Measurements from ENCODE around the gene RHBDD1.

Gene RHBDD1

GRCh38 chr2:226835796-226836547 is at the start of gene RHBDD1:
TSS of gene RHBDD1 (plus strand) at chr2:226836054. CDS start at chr2:226864694, 28,640 bp downstream.
- DNase-seq (ENCODE audit: low spot score), result peak; percentile 95

DNA sequence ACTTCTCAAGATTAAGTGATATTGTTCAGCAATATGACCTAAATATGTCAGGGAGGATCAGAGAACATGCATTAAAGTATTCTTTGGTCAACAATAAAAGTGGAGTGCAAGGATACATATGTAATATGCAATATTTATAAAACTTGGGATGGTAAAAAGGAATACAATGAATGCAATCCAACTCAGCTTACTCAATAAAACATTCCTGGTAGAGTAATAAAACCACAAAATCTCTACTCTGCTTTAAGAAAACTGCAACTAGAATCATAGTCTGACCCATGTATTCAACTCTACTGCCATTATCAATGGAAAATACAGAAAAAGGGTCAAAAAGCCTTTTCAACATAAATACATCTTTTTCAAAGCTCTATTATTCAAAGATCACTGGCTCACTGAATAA is 47.8 kb upstream of the RHBDD1 start:
- DNase-seq (ENCODE audit: low spot score), result no peak

DNA sequence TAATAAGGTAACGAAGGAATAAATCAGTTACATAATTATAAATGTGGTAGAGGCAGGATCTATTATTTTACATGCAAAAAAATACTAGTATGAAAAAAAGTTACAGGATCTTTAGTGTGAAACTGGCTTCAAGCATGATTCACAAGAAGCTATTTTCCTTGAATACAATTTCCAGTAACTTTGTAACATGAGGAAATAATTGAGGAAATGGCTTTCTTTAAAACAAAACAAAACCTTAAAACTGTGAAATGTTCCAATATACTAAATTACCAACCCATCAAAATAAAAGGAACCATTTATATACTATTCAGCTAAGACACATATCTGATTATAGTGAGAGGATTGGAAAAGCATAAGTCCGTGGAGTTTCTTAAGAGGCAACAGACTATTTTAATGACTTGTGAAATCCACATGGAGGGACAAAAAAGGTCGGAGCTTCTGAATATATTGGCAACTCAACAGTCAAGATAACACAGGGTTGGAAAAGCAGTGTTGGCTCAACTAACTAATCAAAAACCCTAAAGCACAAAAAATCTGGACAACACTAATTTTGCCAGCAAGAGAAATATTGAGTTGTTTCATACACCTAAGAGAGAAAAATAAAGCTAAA is 46.9 kb upstream of the RHBDD1 start:
- no peak for DNase-seq (ENCODE audit: low spot score)

- DNase-seq (ENCODE audit: low spot score), result no peak
These were observed 45.8 kb upstream of the RHBDD1 start for GRCh38 chr2:226790011-226790410.

- DNase-seq (ENCODE audit: low spot score), result no peak
These were observed 45.4 kb upstream of the RHBDD1 start for GRCh38 chr2:226790431-226790830.

GRCh38 chr2:226791056-226791486 is 44.8 kb upstream of the RHBDD1 start:
- peak; percentile 48 for DNase-seq (ENCODE audit: low spot score)

DNA sequence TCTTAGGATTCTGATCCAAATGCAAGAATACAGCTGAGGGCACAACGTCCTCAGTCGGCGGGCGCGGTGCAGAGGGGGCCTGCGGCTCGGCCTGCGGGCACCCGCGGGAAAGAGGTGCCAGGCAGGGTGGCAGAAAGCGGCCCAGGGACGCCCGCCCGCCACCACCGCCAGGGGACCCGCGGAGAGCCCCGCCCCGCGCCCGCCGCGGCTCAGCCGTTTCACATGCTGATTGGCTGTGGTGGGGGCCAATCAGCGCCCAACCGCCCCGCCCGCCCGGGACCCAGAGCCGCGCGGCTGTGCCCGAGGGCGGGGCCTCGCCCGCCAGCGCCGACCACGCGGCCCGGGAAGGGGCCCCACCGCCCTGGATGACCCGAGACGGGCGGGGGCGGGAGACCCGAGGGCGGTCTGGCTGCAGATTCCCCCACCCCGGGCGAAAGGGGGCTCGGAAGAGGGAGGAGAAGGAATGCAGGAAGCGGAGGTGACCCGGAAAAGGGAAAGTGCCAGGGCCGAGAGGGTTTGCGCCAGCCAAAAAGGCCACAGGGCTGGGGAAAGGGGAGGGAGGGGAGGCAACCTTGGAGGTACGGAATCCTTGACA is 44.3 kb upstream of the RHBDD1 start:
- peak; percentile 90 for DNase-seq (ENCODE audit: low spot score)

GRCh38 chr2:226792155-226792881 is 43.5 kb upstream of the RHBDD1 start:
- no peak for DNase-seq (ENCODE audit: low spot score)

- DNase-seq (ENCODE audit: low spot score), result no peak
These were observed 42.2 kb upstream of the RHBDD1 start for GRCh38 chr2:226793646-226794045.

- DNase-seq (ENCODE audit: low spot score), result no peak
These were observed 41.6 kb upstream of the RHBDD1 start for GRCh38 chr2:226794196-226794661.

DNA sequence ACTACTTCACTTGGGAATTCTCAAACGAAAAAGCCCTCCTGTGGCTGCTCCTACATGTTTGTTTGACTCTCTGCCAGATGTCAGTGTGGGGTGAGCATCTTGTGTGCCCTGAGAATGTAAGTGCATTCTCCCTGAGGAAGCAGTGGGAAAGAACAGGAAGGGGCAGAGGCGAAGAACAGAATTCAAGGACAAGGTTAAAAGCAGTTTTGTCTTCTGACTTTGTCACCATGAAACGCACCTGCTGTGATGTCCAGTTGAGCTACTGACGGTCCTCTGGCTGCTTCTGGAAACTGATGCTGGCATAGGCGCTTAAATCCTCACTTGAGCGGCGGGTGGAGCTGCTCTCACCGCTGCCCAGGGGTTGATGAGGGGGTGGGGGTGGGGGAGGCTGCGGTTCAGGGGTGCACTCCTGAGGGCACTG is 41.1 kb upstream of the RHBDD1 start:
- no peak for DNase-seq (ENCODE audit: low spot score)

GRCh38 chr2:226795281-226796011 is 40.4 kb upstream of the RHBDD1 start:
- DNase-seq (ENCODE audit: low spot score), result no peak

DNA sequence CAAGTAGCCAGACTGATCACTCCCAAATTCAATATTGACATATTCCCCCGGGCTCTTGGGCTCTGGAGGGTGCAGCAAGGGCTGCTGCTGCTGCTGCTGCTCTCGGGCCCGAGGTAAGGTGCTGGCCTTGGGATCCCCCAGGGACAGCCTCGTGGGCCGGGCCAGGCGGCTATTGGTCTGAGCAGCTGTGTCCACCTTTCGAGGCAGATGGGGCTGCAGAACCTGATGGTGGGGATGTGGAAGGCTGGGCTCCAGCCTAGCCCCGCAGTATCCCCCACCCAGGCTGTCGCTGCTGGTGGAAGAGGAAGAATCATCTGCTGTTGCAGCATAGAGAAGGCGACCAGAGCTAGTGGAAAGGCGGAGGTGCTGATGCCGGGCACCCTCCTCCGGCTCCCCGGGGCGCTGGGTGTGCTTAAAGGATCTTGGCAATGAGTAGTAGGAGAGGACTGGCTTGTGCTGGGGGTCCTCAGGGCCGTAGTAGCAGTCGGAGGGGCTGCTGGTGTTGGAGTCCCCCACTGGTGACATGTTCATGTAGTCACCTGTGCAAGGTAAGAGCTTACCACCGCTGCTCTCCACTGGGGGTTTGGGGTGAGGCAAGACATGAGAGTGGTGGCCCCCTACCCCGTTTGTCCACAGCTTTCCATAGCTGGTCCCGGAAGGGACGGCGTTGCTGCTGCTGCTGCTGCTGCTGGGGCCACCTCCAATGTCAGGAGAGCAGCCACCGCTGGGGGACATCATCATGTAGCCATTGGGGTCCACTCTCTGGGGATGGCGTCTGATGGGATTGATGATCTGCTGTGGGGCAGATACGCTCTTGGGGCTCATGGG is 39.6 kb upstream of the RHBDD1 start:
- no peak for DNase-seq (ENCODE audit: low spot score)

GRCh38 chr2:226796840-226797288 is 39.0 kb upstream of the RHBDD1 start:
- no peak for DNase-seq (ENCODE audit: low spot score)

GRCh38 chr2:226797289-226797988 is 38.4 kb upstream of the RHBDD1 start:
- no peak for DNase-seq (ENCODE audit: low spot score)

DNA sequence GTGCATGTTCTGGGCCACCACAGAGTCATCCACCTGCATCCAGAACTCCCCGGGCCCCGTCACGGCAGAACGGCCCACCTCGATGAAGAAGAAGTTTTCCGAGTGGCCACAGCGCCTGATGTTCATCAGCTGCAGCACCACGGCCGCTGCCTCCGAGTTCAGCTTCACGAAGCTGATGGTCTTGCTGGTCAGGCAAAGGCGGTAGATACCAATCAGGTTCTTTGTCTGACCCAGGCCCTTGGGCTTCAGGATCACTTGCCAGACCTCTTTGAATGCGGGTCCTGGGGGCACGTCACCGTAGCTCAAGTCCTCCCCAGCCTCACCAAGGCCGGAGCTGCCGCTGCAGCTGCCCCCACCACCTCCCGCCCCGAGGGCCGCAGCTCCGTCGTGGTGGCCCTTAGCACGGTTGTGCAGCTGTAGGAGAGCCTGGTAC is 37.8 kb upstream of the RHBDD1 start:
- no peak for DNase-seq (ENCODE audit: low spot score)

- peak; percentile 36 for DNase-seq (ENCODE audit: low spot score)
These were observed 37.2 kb upstream of the RHBDD1 start for GRCh38 chr2:226798422-226799210.

DNA sequence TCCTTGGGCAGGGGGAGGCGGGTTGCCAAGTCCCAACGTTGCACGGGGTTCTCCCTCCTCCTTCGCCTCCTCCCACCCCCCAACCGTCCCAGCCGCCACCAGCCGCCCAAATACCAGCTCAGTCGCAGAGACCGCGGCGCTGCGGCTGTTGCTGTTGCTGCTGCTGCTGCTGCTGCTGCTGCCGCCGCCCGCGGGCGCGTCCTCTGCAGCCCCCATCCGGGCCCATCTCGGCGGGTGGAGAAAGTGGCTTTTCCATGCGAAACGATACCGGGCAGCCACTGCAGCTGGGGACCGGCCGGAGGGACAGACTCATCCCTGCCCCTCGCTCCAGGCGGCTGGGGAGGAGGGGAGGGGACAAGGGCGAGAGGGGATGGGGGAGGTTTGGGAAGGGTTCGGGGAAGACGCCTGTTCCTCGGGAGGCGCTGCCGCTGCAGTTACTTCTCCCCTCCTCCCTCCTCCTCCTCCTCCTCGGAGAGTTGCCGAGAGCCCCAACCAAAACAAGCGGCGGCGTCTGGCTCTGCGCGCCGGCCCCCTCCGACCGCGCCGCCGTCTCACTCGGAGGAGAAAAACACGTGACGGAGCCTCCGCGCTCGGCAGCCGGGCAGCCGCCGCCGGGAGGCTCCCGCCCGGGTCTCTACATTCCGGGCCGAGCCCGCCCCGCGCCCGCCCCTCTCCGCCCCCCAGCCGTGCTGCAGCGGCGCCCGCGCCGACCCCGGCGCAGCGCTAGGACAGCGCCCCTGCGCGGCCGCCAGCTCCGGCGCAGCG is 36.5 kb upstream of the RHBDD1 start, which contains the start of gene IRS1:
Gene IRS1 (minus strand): TSS at position 610 of the 765 bp plus-strand sequence. CDS start 1,082 bp downstream, outside the sequence.
- DNase-seq (ENCODE audit: low spot score), result peak; percentile 50
